NCI-H345 (cell line): ENCODE results near the gene USP37.

Experiments used
- DNase-seq: peaks from one replicate; lab custom pipeline; 2025; lab: John Stamatoyannopoulos, UW

The USP37 gene, protein sequence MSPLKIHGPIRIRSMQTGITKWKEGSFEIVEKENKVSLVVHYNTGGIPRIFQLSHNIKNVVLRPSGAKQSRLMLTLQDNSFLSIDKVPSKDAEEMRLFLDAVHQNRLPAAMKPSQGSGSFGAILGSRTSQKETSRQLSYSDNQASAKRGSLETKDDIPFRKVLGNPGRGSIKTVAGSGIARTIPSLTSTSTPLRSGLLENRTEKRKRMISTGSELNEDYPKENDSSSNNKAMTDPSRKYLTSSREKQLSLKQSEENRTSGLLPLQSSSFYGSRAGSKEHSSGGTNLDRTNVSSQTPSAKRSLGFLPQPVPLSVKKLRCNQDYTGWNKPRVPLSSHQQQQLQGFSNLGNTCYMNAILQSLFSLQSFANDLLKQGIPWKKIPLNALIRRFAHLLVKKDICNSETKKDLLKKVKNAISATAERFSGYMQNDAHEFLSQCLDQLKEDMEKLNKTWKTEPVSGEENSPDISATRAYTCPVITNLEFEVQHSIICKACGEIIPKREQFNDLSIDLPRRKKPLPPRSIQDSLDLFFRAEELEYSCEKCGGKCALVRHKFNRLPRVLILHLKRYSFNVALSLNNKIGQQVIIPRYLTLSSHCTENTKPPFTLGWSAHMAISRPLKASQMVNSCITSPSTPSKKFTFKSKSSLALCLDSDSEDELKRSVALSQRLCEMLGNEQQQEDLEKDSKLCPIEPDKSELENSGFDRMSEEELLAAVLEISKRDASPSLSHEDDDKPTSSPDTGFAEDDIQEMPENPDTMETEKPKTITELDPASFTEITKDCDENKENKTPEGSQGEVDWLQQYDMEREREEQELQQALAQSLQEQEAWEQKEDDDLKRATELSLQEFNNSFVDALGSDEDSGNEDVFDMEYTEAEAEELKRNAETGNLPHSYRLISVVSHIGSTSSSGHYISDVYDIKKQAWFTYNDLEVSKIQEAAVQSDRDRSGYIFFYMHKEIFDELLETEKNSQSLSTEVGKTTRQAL

DNA sequence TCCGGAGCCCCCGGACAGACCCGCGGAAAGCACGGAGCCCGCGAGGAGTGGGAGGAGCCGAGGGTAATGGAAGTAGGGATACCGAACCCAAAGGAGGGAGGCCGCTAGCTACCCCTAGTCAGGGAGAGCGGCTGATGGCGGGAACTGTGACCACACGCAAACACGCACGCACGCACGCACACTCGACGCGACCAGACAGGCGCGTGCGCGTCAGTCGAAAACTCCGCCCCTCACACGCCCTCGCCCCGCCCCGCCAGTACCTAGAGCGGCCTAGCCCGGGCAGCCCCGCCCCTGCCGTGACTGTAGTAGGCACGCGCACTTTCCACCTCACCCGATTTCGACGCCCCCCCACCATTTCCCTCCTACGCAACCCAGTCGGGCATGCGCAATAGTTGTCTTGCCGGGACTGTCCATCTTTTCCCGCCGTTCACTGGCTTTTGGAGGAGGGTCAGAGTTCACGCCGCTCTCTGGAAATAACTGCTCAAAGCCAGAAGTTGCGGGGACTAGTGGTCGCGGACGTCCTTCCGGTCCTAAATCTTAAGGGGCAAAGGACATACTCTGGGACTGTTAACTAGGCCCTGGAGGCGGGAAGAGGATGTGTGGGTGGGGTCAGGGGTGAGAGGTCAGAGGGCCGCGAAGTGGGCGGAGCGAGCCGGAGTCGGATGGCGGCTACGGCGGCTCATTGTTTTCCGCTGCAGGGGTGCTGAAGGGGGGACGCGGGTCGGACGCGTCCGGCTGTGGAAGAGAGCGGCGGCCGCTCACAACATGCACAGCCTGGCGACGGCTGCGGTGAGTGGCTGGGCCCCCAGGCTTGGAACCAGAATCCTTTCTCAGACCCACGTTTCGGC, at the start of gene USP37, which contains the start of gene CNOT9:
Gene USP37 (minus strand): TSS at position 162 of the 848 bp plus-strand sequence. CDS start 9,698 bp downstream, outside the sequence.
Gene CNOT9 (plus strand): TSS at position 650 of the 848 bp plus-strand sequence. CDS start 116 bp downstream, at position 766.
- peak; percentile 99 for DNase-seq

DNA sequence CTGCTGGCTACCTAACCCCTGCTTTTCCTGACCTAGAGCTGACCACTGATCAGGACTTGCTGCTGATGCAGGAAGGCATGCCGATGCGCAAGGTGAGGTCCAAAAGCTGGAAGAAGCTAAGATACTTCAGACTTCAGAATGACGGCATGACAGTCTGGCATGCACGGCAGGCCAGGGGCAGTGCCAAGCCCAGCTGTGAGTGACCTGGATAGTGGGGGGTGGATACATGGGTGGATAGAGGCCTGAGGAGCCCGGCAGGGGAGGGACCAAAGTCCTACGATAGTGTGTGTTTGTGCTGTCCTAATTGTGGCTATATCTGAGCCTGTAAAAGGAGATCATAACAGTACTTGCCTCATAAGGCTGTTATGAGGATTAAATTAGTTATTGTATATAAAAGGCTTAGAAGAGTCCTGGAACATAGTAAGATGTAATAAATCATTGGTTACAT, 47.7 kb upstream of the USP37 start:
- no peak for DNase-seq

DNA sequence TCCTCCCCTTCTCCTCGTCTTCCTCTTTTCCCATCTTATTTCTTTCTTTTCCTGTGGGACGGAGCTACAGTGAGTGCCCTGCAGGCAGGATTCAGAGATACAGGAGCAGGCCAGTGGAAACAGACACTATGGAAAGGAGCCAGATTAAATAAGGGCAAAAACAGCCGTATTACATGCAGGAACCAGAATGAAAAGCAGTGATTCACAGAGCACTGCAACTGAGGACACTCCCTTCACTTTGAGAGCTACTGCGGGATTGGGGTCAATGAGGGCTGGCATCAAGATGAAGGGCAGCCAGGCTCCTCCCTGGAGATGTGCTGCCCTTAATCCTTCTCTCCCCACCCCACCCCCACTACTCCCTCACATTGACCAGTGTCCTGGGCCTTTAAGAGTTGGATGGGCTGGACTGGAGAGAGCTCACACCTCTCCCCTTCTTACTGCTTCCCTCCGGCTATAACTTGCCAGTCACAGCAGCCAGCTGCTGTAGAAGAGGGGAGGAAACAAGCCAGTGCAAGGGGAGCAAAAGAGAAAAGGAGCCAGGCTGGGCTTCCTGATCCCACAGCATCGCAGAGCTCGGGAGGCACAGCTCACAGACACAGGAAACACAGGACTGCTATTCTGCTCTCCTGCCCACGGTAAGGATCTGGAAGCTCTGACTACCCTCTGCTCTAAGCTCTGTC, 39.4 kb upstream of the USP37 start, which contains the start of gene PLCD4:
Gene PLCD4 (plus strand): TSS at position 464 of the 680 bp plus-strand sequence. CDS start 7,841 bp downstream, outside the sequence.
- DNase-seq, result no peak

DNA sequence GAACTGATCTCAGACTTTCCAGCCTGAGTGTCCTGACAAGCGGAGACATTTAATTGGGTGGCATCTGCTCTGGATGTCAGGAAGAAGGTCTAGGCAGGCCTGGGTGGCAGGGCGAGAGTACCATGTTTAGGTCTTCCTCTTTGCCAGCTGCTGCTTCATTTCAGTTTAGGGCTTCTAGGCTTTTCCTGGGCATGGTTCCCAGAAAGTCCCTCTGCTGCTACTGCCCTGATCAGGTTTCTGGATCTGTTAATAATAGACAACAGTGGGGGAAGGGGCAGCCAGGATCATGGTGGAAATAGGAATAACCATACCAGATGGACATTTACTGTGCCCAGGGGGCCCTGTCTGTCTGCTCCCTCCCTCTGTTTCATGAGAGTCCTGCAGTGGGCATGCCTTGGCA, 37.3 kb upstream of the USP37 start:
- DNase-seq, result no peak

DNA sequence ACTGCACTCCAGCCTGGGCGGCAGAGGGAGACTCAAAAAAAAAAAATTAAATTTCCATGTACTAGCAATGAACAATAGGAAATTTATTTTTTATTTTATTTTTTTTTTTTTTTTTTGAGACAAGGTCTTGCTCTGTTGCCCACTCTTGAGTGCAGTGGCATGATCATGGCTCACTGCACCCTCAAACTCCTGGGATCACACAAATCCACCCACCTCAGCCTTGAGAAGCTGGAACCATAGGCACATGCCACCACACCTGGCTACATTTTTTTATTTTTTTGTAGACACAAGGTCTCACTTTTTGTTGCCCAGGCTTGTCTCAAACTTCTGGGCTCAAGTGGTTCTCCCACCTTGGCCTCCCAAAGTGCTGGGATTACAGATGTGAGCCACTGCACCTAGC, 17.4 kb upstream of the USP37 start:
- no peak for DNase-seq

DNA sequence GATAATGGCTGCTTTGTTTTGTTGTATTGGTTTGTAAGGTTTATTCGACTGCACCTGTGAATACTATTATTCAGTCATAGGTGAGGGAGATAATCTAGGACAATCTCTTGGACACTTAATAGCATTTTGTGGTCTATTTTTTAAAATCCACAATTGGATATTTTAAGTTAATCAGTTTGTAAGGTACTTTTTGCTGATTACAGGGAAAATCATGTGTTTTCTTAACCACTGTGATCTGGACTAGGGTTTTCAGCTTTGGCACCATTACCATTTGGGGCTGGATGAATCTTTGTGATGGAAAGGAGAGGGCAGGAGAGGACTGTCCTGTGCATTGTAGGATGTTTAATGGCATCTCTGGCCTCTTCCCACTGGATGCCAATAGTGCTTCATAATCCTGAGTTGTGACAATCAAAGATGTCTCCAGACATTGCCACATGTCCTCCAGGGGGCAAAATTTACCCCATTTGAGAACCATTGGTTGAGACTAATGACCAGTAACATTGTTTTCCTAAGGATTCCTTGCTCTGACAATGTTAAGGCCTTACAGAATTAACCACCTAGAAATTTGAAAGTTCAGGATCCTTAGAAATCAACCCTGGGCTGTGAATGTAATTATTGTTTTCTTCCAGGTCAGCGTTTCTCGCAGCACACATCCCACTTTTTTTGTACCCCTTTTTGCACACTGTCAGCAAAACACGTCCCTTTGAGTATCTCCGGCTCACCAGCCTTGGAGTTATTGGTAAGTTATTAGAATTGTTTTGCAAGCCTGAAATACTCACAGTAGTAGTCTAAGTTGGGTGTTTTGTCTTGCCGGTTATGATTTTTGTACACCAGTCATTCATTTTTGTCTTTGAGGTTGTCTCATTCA, 16.1 kb upstream of the USP37 start:
- no peak for DNase-seq

DNA sequence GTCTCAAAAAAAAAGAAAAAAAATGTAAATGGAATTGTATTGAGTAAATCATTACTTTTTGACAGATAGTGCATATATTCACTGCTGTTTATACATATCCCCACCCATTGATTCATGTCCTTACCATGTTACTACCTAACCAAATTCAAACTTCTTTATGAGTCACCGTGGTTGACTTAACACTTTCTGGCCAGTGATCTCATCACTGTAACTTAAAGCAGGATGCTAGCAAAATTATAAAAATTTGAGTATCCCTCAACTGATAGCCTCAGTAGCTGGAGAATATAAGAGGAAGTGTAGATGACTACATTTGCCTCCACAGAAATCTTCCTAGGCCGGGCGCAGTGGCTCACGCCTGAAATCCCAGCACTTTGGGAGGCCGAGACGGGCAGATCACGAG, 13.9 kb upstream of the USP37 start:
- DNase-seq, result no peak

DNA sequence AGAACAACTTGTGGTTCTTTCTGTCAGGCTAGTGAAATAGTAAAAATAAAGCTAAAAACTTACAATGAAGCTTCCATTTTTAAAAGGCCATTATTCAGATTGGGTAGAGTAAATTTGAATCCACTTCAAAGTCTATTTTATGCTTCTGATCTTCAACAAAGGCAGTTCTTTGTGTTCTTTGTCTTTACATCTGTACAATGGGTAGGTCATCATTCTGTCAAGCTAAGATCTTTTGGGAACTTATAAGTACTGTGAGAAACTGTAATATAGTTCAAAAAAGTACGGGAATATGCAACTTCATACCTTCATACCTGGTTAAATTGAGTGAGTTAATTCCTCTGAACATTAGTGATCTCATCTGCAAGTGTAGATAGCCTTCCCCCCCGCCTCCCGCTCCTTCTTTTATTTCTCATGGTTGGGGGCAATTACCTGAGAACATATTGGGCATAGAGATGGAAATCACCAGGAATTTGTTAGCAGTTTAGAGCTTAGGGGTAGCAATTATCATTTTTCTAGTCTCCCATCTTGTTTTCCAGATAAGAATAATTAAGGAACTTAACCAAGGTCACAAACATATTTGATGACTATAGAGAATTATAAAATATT, 10.2 kb upstream of the USP37 start:
- no peak for DNase-seq

DNA sequence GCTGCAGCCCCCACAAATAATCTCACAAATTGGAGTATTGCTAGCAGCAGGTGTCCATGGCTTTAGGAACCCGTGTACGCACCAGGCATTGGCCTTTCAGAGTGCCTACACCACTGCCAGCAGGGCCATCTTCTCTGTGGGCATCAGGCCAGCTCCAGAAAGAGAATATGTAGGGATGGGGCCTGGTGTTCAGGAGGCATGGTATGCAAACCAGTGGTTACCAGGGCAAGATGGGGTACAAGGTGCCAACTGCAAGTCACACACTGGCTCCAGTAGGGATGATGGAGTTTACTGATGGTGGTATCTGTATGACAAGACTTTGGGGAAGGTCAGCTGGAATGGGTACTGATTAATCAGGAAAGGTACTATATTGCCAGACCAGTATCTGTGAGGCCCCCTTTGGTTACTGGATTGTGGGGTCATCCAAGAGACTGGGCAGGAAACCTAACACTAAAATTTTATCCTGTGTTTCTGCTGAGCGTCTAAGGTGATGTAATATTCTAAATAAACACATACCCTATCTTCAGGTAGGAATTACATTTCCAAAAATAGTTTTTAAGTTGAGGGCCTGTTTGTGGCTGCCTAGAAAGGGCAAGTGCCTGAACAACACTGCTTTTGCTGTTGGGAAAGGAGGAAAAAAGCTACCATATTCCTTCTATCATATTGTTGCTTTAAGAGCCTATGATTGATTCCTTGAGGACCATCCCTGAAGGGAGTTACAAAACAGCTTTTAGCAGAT, 9.5 kb upstream of the USP37 start:
- DNase-seq, result no peak

DNA sequence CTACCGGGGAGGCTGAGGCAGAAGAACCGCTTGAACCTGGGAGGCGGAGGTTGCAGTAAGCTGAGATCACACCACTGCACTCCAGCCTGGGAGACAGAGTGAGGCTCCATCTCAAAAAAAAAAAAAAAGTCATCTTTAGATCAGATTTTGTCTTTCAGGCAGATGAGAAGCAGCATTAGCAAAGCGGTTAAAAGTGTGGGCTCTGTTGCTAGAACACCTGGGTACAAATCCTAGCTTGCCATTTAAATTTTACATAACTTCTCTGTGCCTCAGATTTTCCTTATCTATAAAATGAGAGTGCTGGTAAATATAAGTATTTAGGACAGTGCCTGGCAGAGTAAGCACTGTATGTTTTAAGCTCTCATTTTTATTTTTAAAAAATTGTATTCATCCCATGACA, 8.7 kb upstream of the USP37 start:
- no peak for DNase-seq

DNA sequence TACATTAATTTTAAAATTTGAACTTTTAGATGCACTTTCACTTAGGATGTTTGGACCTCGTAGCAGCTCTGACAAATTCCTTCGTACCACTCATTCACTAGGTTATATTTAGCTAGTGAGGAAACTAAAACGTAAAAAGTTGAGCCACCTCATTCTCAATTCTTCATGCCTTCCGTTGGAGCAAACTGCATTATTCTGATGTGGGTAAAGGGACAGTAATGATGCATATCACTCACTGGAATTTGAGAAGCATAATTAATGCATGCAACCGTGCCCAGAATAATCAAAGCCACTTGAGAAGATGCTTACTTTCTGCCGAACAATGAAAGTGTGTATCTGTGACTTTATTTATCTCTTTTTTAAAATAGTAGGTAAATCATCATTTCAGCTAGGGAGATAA, 2.7 kb upstream of the USP37 start:
- DNase-seq, result no peak

DNA sequence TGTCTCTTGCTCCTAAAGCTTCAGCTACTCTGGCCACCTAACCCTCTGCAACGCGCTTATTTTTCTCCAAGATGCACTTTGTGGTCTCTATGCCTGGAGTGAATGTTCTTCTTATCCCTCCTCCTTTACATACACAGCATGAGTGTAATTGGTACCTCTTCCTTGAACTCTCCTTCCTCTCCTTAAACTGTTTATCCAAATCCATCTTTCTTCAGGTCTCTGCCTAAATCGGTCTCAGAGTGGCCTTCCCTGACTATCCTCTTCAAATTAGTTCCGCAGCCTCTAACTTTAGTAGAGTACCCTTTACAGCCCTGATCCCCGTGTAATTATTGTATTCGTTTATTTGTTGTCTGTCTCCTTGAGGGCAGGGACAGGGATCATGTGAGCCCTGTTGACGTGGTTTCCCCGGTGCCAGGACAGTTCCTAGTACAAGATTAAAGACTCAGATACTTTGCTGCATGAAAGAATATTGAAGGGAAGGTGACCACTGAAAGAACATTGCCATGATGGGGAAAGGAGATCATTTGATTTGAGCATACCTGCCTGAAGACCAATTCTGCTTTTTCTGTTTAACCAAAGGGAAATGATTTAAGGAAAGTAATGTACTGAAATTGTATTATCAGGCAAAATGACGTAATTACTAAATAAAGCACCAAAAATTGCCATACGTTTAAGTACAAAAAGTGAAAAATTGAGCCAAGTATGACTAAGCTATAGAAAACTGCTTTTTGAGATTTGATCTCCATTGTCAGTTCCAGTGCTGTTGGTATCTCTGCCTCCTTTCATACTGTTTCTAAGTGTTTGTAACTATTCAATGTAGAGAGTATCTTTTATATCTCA, 1.7 kb upstream of the USP37 start:
- no peak for DNase-seq

DNA sequence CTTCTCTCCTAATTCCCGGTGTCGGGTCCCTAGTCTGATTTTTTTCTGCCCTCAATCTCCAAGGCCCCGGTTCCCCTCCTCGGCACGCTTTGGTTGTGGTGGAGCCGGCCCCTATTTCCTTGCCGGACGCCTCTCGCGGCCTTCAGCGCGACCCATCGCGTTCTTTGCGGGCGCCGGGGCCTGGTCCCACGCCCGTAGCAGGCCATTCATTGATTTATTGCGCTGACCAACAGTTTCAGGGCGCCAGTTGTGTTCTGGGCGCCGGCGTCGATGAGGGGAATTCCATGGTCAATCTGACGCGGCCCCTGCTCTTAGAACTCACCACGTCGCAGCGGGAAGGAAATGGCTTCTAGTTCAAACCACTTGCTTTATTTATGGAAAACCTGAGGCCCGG, 884 bp upstream of the USP37 start:
- DNase-seq, result peak; percentile 32

DNA sequence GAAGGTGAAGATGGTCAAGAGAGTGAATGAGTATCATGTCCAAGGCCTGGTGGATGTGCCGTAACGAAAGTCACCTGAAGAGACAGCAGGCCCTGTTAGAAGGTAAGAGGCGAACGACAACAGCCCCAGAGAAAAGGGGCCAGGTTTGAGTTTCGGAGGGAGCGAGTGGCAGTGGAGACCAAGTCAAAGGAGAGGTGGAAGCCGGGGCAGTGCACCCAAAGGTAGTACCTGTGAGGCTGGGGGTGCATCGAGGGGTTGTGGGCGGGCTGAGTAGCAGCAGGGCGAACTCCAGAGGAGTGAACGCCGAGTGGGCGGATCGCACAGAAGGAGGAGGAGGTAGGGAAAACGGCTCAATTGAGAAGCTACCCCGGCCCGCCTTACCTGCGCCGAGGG, 358 bp downstream of the USP37 start:
- peak; percentile 85 for DNase-seq

DNA sequence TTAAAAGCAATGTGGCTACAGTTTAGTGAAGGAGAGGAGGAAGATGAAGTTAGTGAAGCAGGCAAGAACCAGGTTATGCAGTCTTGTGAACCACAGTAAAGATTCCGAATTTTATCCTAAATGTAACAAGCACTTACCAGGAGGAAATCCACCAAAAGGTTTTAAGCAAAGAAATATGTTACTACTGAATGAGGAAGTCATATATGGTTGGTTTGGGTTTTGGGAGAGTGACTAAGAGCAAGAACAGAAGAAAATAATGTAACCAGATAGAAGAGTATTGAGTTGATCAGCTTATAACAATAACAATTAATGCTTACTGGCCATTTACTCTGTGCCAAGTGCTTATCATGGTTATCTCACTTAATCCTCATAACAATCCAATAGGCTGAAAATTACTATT, 1.9 kb downstream of the USP37 start:
- DNase-seq, result no peak

DNA sequence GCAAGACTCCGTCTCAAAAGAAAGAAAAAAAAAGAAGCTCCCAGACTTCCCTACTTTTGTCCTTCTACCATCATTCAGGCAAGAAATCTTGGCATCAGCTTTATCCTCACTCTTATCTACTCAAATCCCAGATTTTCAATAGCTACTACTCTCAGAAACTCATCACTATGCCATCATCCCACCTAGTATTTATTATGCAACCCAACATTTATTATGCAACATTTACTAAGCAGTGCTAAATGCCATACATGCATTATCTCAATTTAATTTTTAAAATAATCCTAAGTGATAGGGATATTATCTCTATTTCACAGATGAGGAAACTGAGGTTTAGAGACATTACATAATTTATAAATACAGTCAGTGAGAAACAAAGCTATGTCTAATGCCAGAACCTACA, 4.1 kb downstream of the USP37 start:
- no peak for DNase-seq

DNA sequence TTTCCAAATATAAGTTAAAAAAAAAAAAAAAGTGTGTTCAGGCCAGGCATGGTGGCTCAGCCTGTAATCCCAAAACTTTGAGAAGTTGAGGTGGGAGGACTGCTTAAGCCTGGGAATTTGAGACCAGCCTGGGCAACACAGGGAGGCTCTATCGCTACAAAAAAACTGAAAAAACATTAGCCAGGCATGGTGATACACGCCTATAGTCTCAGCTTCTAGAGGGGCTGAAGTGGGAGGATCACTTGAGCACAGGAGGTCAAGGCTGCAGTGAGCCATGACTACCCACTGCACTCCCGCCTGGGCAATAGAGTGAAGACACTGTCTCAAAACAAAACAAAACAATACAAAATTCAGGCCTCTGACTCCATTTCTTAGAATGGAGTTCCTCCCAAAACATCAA, 9.2 kb downstream of the USP37 start:
- DNase-seq, result no peak

DNA sequence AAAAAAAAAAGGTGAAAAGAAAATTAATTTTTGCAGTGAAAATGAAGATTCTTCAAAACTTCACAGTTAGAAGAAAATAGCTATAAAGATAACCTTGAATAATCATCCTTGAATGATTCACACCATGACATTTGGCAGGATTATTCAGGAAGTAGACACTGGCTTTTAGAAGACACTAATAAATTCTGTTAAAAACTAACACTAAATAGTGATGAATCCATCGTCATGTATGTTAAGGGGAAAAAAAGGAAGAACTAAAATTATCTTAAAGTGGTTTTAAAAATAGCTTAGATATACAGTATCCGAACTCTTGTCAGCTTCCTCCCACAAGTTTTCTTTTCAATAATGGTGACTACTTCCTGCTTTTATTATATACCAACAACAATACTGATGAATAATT, 10.2 kb downstream of the USP37 start:
- no peak for DNase-seq
